Astrocyte (in vitro differentiated cells and primary cell): ENCODE measurements around the gene CCS.

ENCODE experiments used
- CTCF ChIP-seq: IDR thresholded peaks from 2 replicates; pipeline ENCODE4 v1.5.1; 2011; ENCODE audit warnings: low read depth, mild to moderate bottlenecking, inconsistent platforms, low read length, moderate library complexity; ENCODE audit not compliant: insufficient read depth
- EZH2 ChIP-seq: IDR thresholded peaks from 2 replicates; pipeline ENCODE4 v1.6.1; 2012; ENCODE audit warnings: mild to moderate bottlenecking, low read length, inconsistent platforms; ENCODE audit not compliant: insufficient read depth

- no peak for TF ChIP-seq CTCF
- TF ChIP-seq EZH2: no peak
These were observed 44.0 kb upstream of the CCS start for GRCh38 chr11:66548774-66549630.
